K562 (cell line): Measurements from ENCODE around the gene ASIC1. TPM values are rescaled to one million over a fixed set of nuclear protein-coding genes. Genes with fewer than 3 reads are reported as not detected.
A peak's percentile ranks its signal among the peaks of the same experiment; 100 is the strongest.

Source experiments
- ATAC-seq: fragments of 200-7000 bp; cut with Tn5 transposase; 3 replicates; pipeline ENCODE4 v1.9.1; 2020; ENCODE audit warnings: moderate library complexity
- BruUV-seq: library from RNA; stranded (reverse); fragments of 400-500 nt; replicated peaks from 2 replicates; lab custom pipeline; 2021; lab: Mats Ljungman, UMichigan
- CTCF ChIA-PET: fragments of 300-600 bp; formaldehyde crosslinking; extraction: SDS; loops from one replicate; lab custom pipeline; 2021; ENCODE audit warnings: low intra/inter-chr PET ratio; lab: Yijun Ruan, JAX
- POLR2A ChIA-PET: fragments of 300-600, 350-650 bp; sonication (Branson Sonifier 250); formaldehyde crosslinking; extraction: SDS; loops from one replicate; lab custom pipeline; 2021; ENCODE audit warnings: antibody characterized with exemption, inconsistent platforms; lab: Yijun Ruan, JAX
- DNase-seq, 4 experiments: peaks; one replicate each; pipeline versions ENCODE4 v3.0.0 to v3.0.0-alpha.2; 2011 to 2018; ENCODE audit warnings: low spot score in 3 of 4, mixed read lengths in 3 of 4; ENCODE audit errors: extremely low read depth in 1 of 4
- FAIRE-seq: peaks from 2 replicates; lab custom pipeline; 2011; peaks lifted over from hg19 to GRCh38; lab: Jason Lieb, UNC
- H2AFZ ChIP-seq: 2 replicates; pipeline ENCODE4 v1.6.0; 2011; ENCODE audit warnings: low read depth, low read length, control low read depth, inconsistent platforms
- H3K27ac ChIP-seq: fragments of 200-600 bp; 3 replicates; pipeline ENCODE4 v1.8.0; 2011; ENCODE audit warnings: low read depth, mild to moderate bottlenecking, control low read depth, inconsistent platforms, low read length, moderate library complexity, mixed read lengths; ENCODE audit errors: extremely low read depth
- H3K27me3 ChIP-seq, 2 experiments: fragments of 300-600 bp in 1 of 2; 2 replicates in 1 of 2; 3 replicates in 1 of 2; pipeline versions ENCODE4 v1.6.0 to v1.8.0; 2011; ENCODE audit warnings: inconsistent platforms in 2 of 2, low read length in 2 of 2, mild to moderate bottlenecking in 1 of 2, mixed read lengths in 1 of 2, moderate library complexity in 1 of 2; ENCODE audit not compliant: control insufficient read depth in 2 of 2, insufficient read depth in 2 of 2
- H3K36me3 ChIP-seq: fragments of 300-600 bp; 3 replicates; pipeline ENCODE4 v1.8.0; 2011; ENCODE audit warnings: mild to moderate bottlenecking, low read length, inconsistent platforms; ENCODE audit not compliant: control insufficient read depth, insufficient read depth
- H3K4me1 ChIP-seq, 2 experiments: fragments of 200-600 bp in 1 of 2; replicated peaks in 1 of 2; 2 replicates in 1 of 2; 3 replicates in 1 of 2; pipeline versions ENCODE4 v1.5.1 to v1.8.0; 2011; ENCODE audit warnings: inconsistent platforms in 2 of 2, low read length in 2 of 2, mild to moderate bottlenecking in 1 of 2, mixed read lengths in 1 of 2, moderate library complexity in 1 of 2; ENCODE audit not compliant: control insufficient read depth in 2 of 2, insufficient read depth in 2 of 2
- H3K4me2 ChIP-seq: 2 replicates; pipeline ENCODE4 v1.6.1; 2011; ENCODE audit warnings: low read length, control low read depth, inconsistent platforms, mixed read lengths; ENCODE audit not compliant: insufficient read depth
- H3K4me3 ChIP-seq: fragments of 200-600 bp; sonication (generic), shearing (Covaris generic); 2 replicates; pipeline ENCODE4 v1.5.1; 2016; ENCODE audit warnings: control low read depth, inconsistent platforms
- H3K79me2 ChIP-seq: fragments of 200-600 bp; 3 replicates; pipeline ENCODE4 v1.8.0; 2011; ENCODE audit warnings: low read length, inconsistent platforms; ENCODE audit not compliant: control insufficient read depth, insufficient read depth
- H3K9ac ChIP-seq, 2 experiments: 2 replicates each; pipeline versions ENCODE4 v1.6.0 to v1.6.1; 2011; ENCODE audit warnings: low read depth in 2 of 2, low read length in 2 of 2, control low read depth in 1 of 2, inconsistent platforms in 1 of 2, mild to moderate bottlenecking in 1 of 2, mixed read lengths in 1 of 2; ENCODE audit not compliant: insufficient read depth in 1 of 2
- H3K9me1 ChIP-seq: one replicate; pipeline ENCODE4 v1.6.0; 2011; ENCODE audit warnings: inconsistent platforms, mild to moderate bottlenecking, low read length, moderate library complexity; ENCODE audit not compliant: control insufficient read depth, insufficient read depth
- H3K9me3 ChIP-seq: replicated peaks from 2 replicates; pipeline ENCODE4 v1.5.1; 2011; ENCODE audit warnings: low read depth, low read length, inconsistent platforms; ENCODE audit not compliant: control insufficient read depth, insufficient read depth
- H4K20me1 ChIP-seq: replicated peaks from 2 replicates; pipeline ENCODE4 v1.6.1; 2011; ENCODE audit warnings: low read length, inconsistent platforms, mixed read lengths; ENCODE audit not compliant: control insufficient read depth, insufficient read depth
- ATF1 ChIP-seq, 2 experiments: fragments of 450-650 bp in 1 of 2; IDR thresholded peaks; 2 replicates each; pipeline ENCODE4 v1.6.1; 2016; ENCODE audit warnings: missing compliant biosample characterization in 1 of 2, missing genetic modification characterization in 1 of 2
- C11orf30 ChIP-seq: fragments of 450-650 bp; IDR thresholded peaks from 2 replicates; pipeline ENCODE4 v1.6.1; 2016; ENCODE audit warnings: low read depth, mild to moderate bottlenecking
- CBFA2T2 ChIP-seq: fragments of 450-650 bp; conservative IDR thresholded peaks from 2 replicates; pipeline ENCODE4 v1.6.1; 2017; ENCODE audit warnings: mild to moderate bottlenecking
- CEBPB ChIP-seq: fragments of 450-650 bp; IDR thresholded peaks from 2 replicates; pipeline ENCODE4 v1.6.1; 2016; ENCODE audit warnings: missing genetic modification characterization, missing compliant biosample characterization
- DPF2 ChIP-seq: fragments of 450-650 bp; IDR thresholded peaks from 2 replicates; pipeline ENCODE4 v1.6.1; 2016
- ESRRA ChIP-seq: fragments of 450-650 bp; IDR thresholded peaks from 2 replicates; pipeline ENCODE4 v1.6.1; 2014; ENCODE audit warnings: low read depth, mild to moderate bottlenecking, moderate library complexity, borderline replicate concordance
- GATA2 ChIP-seq: sonication (generic); formaldehyde crosslinking; IDR thresholded peaks from 2 replicates; pipeline ENCODE4 v1.4.0; 2020; ENCODE audit warnings: mild to moderate bottlenecking, missing genetic modification reagents
- HDAC2 ChIP-seq: fragments of 450-650 bp; IDR thresholded peaks from 2 replicates; pipeline ENCODE4 v1.6.1; 2016; ENCODE audit warnings: mild to moderate bottlenecking
- LEF1 ChIP-seq: fragments of 450-650 bp; IDR thresholded peaks from 2 replicates; pipeline ENCODE4 v1.6.1; 2016; ENCODE audit warnings: mild to moderate bottlenecking
- MIER1 ChIP-seq: fragments of 450-650 bp; IDR thresholded peaks from 2 replicates; pipeline ENCODE4 v1.6.1; 2016; ENCODE audit warnings: antibody characterized with exemption, mild to moderate bottlenecking, low read depth
- TCF3 ChIP-seq: sonication (generic); formaldehyde crosslinking; IDR thresholded peaks from 2 replicates; pipeline ENCODE4 v1.4.0; 2020; ENCODE audit warnings: mild to moderate bottlenecking, missing genetic modification reagents
- WGBS: fragments of 100-300 bp; shearing (Covaris generic); methylation state at CpG from one replicate; pipeline ENCODE4 v1.1.6; 2016; ENCODE audit warnings: low coverage, mixed read lengths; ENCODE audit not compliant: insufficient coverage; ENCODE audit errors: missing lambda C conversion rate; 5-methylcytosine and 5-hydroxymethylcytosine counted together
- in situ Hi-C: fragments of 300-500 bp; cut with MboI; formaldehyde crosslinking; loops from 4 replicates; pipeline ENCODE4 v1.15.0; 2018; ENCODE audit warnings: inconsistent platforms, mixed read lengths
- intact Hi-C: fragments of 100-400 bp; cut with micrococcal nuclease; formaldehyde crosslinking; loops from 2 replicates; pipeline ENCODE4 v1.14.2; 2022
- polyA plus RNA-seq, 8 experiments: library from polyadenylated mRNA; depleted of rRNA in 4 of 8; stranded (reverse) in 5 of 8; unstranded in 3 of 8; fragments of >200 nt; fragmentation: Nextera tagmentation in 2 of 8; fragmentation: Illumina TruSeq in 1 of 8; extraction: Ambion mirVana in 2 of 8; extraction: Trizol in 1 of 8; gene quantifications; 2 replicates each; pipeline versions ENCODE4 v1.2.1 to v1.2.3, GENCODE V29; 2011 to 2014; ENCODE audit warnings: inconsistent platforms in 1 of 8, missing spikeins in 1 of 8
- total RNA-seq, 7 experiments: library from RNA; depleted of rRNA in 6 of 7; stranded (reverse); fragments of >200 nt in 6 of 7; fragmentation: Illumina TruSeq in 2 of 7; extraction: Trizol in 2 of 7; gene quantifications; 2 replicates each; pipeline versions ENCODE4 v1.2.1 to v1.2.3, GENCODE V29; 2011 to 2021; ENCODE audit warnings: low replicate concordance in 1 of 7
- TF ChIP-seq, protein P1 (sequence below), 2 experiments: fragments of 450-650 bp in 1 of 2; sonication (generic) in 1 of 2; formaldehyde crosslinking in 1 of 2; IDR thresholded peaks in 1 of 2; conservative IDR thresholded peaks in 1 of 2; 2 replicates each; pipeline versions ENCODE4 v1.6.1 to v1.8.1; 2016 to 2023; ENCODE audit warnings: mild to moderate bottlenecking in 2 of 2, moderate library complexity in 2 of 2, inconsistent platforms in 1 of 2, missing genetic modification reagents in 1 of 2
- TF ChIP-seq, protein P2 (sequence below), 2 experiments: fragments of 150-350 bp in 1 of 2; IDR thresholded peaks; 2 replicates each; pipeline ENCODE4 v1.6.1; 2012 to 2016; ENCODE audit warnings: low read depth in 2 of 2, low read length in 2 of 2, mild to moderate bottlenecking in 1 of 2, moderate library complexity in 1 of 2
- TF ChIP-seq, protein P3 (sequence below): fragments of 250-450 bp; sonication (Bioruptor Pico); IDR thresholded peaks from 2 replicates; pipeline ENCODE4 v1.8.0; 2022; ENCODE audit warnings: moderate library complexity, mild to moderate bottlenecking, inconsistent platforms
- TF ChIP-seq, protein P4 (sequence below): fragments of 250-450 bp; sonication (Bioruptor Pico); IDR thresholded peaks from 2 replicates; pipeline ENCODE4 v1.8.0; 2021; ENCODE audit warnings: mild to moderate bottlenecking, moderate library complexity

Gene ASIC1
- total and polyA plus RNA-seq, 9 of the 15 experiments (the other 6 are each of a cell fraction or from before 2014, with no cell fraction given), result 0.01 to 1.7 (median 0.45) TPM

DNA sequence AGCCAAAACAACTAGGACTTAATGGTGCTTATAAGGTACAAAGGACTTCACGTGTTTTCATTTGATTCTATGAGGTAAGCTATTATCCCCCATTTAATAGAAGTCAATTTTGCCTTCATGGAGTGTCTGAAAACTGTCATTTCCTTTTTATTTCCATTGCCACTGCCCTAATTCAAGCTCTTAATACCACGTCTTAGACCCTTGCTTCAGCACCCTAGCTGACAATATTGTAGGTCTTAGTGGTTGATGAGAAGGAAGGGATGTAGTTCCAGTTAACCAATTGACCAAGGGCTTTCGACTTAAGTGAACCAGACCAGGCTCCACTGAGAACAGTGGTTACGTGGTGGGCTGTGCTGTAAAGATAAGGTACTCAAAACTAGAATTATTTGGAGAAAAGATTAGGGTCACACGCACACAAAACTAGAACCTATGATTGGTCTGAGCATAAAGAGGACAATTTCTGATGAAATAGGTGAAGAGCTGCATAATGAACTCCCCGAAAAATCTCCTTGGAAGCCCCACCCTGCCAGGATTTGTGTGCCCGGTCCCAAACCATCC lies 9.6 kb upstream of the ASIC1 start:
- ATAC-seq, result peak; percentile 48
- no TSS peak for BruUV-seq
- Histone ChIP-seq H3K4me1 (peaks cover 30 to 39% of the 10 kb centered on the region in 2 experiments), H3K4me3 (no peak overlapping the region), H4K20me1 (peaks cover 6% of the 10 kb centered on the region; the same call in 1 of the 2 replicates), H3K9me3 (no peaks in the 10 kb centered on the region), H3K27ac (no peak overlapping the region), H3K36me3 (no peaks in the 10 kb centered on the region), H3K4me2 (peak overlapping the region; percentile 45; the same call in 1 of the 2 replicates), H3K9ac (no peak overlapping the region), H3K27me3 (peaks cover 3 to 16% of the 10 kb centered on the region in 2 experiments; a peak in 2 of 5 replicates), H3K9me1 (no peaks in the 10 kb centered on the region), H2AFZ (no peak overlapping the region), H3K79me2 (no peaks in the 10 kb centered on the region)
- POLR2A ChIA-PET, result interaction anchor here (0.6 to 1.0 kb wide), 3 partner anchors 8 to 71 kb away, joined by 3 to 5 read pairs (median 4); no protein-coding TSS in a partner anchor
- peak in 3 of 4 experiments; percentile 37 to 78 (median 63) for DNase-seq
- 5% methylated on average over 7 of the region's 7 CpGs for WGBS
- FAIRE-seq, result peak; percentile 88
- intact Hi-C loops, result no loop called here
- CTCF ChIA-PET, result no interaction called here
- in situ Hi-C loops, result no loop called here
- TF ChIP-seq LEF1 (peak; percentile 22; the same call in 1 of the 2 replicates), HDAC2 (peak; percentile 15; the same call in 1 of the 2 replicates), MIER1 (no peak), CEBPB (tag) (no peak), CBFA2T2 (peak; percentile 70), DPF2 (peak; percentile 71), ESRRA (peak; percentile 25; the same call in 1 of the 2 replicates), C11orf30 (no peak), ATF1 (CRISPR knock-in tag; IDR thresholded peaks at IDR 0.05) (no peak), ATF1 (tag; IDR thresholded peaks at IDR 0.05) (peak; percentile 50), TCF3 (CRISPR knock-in tag) (peak; percentile 85), GATA2 (CRISPR knock-in tag) (no peak)
- TF ChIP-seq, protein P1, sequence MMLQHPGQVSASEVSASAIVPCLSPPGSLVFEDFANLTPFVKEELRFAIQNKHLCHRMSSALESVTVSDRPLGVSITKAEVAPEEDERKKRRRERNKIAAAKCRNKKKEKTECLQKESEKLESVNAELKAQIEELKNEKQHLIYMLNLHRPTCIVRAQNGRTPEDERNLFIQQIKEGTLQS (IDR thresholded peaks at IDR 0.05), result peak; percentile 19; the same call in 1 of the 2 replicates
- TF ChIP-seq, protein P1 (CRISPR knock-in tag; conservative IDR thresholded peaks at IDR 0.05), result no peak
- TF ChIP-seq, protein P2, sequence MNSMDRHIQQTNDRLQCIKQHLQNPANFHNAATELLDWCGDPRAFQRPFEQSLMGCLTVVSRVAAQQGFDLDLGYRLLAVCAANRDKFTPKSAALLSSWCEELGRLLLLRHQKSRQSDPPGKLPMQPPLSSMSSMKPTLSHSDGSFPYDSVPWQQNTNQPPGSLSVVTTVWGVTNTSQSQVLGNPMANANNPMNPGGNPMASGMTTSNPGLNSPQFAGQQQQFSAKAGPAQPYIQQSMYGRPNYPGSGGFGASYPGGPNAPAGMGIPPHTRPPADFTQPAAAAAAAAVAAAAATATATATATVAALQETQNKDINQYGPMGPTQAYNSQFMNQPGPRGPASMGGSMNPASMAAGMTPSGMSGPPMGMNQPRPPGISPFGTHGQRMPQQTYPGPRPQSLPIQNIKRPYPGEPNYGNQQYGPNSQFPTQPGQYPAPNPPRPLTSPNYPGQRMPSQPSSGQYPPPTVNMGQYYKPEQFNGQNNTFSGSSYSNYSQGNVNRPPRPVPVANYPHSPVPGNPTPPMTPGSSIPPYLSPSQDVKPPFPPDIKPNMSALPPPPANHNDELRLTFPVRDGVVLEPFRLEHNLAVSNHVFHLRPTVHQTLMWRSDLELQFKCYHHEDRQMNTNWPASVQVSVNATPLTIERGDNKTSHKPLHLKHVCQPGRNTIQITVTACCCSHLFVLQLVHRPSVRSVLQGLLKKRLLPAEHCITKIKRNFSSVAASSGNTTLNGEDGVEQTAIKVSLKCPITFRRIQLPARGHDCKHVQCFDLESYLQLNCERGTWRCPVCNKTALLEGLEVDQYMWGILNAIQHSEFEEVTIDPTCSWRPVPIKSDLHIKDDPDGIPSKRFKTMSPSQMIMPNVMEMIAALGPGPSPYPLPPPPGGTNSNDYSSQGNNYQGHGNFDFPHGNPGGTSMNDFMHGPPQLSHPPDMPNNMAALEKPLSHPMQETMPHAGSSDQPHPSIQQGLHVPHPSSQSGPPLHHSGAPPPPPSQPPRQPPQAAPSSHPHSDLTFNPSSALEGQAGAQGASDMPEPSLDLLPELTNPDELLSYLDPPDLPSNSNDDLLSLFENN (IDR thresholded peaks at IDR 0.05; ENCODE audit: low read depth in 2 of 2, low read length in 2 of 2), result 0 out of 4 replicates have a peak, but pooled peaks of 1 of the 2 experiments have one; percentile 23
- TF ChIP-seq, protein P3, sequence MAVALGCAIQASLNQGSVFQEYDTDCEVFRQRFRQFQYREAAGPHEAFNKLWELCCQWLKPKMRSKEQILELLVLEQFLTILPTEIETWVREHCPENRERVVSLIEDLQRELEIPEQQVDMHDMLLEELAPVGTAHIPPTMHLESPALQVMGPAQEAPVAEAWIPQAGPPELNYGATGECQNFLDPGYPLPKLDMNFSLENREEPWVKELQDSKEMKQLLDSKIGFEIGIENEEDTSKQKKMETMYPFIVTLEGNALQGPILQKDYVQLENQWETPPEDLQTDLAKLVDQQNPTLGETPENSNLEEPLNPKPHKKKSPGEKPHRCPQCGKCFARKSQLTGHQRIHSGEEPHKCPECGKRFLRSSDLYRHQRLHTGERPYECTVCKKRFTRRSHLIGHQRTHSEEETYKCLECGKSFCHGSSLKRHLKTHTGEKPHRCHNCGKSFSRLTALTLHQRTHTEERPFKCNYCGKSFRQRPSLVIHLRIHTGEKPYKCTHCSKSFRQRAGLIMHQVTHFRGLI (CRISPR knock-in tag), result no peak
- TF ChIP-seq, protein P4, sequence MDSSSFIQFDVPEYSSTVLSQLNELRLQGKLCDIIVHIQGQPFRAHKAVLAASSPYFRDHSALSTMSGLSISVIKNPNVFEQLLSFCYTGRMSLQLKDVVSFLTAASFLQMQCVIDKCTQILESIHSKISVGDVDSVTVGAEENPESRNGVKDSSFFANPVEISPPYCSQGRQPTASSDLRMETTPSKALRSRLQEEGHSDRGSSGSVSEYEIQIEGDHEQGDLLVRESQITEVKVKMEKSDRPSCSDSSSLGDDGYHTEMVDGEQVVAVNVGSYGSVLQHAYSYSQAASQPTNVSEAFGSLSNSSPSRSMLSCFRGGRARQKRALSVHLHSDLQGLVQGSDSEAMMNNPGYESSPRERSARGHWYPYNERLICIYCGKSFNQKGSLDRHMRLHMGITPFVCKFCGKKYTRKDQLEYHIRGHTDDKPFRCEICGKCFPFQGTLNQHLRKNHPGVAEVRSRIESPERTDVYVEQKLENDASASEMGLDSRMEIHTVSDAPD, result no peak
